Mesendoderm (in vitro differentiated cells): ENCODE data around the gene POLR2E.

Source experiments
- DNase-seq: peaks from one replicate; pipeline ENCODE4 v3.0.0; 2013
- H2AK5ac ChIP-seq: 2 replicates; pipeline ENCODE4 v1.6.1; 2013; ENCODE audit warnings: low read length, inconsistent platforms
- H2BK120ac ChIP-seq: 2 replicates; pipeline ENCODE4 v1.6.1; 2013; ENCODE audit warnings: low read depth, mild to moderate bottlenecking, low read length, moderate library complexity, mixed read lengths
- H2BK15ac ChIP-seq: replicated peaks from 2 replicates; pipeline ENCODE4 v1.6.1; 2013; ENCODE audit warnings: low read depth, mild to moderate bottlenecking, moderate library complexity
- H2BK5ac ChIP-seq: 2 replicates; pipeline ENCODE4 v1.6.1; 2013; ENCODE audit warnings: low read length, inconsistent platforms
- H3K18ac ChIP-seq: 2 replicates; pipeline ENCODE4 v1.6.1; 2013; ENCODE audit warnings: mild to moderate bottlenecking, low read length, mixed read lengths
- H3K23ac ChIP-seq: one replicate; pipeline ENCODE4 v1.6.1; 2013; ENCODE audit warnings: low read length
- H3K27ac ChIP-seq: 2 replicates; pipeline ENCODE4 v1.5.1; 2013; ENCODE audit warnings: low read depth, mild to moderate bottlenecking, inconsistent platforms, low read length, moderate library complexity
- H3K27me3 ChIP-seq: 2 replicates; pipeline ENCODE4 v1.6.1; 2013; ENCODE audit warnings: low read length, control low read depth, mild to moderate bottlenecking, inconsistent platforms; ENCODE audit not compliant: insufficient read depth, poor library complexity
- H3K36me3 ChIP-seq: 2 replicates; pipeline ENCODE4 v1.6.1; 2013; ENCODE audit warnings: low read length, inconsistent platforms; ENCODE audit not compliant: control insufficient read depth, insufficient read depth
- H3K4ac ChIP-seq: one replicate; pipeline ENCODE4 v1.6.1; 2013; ENCODE audit warnings: low read depth, mild to moderate bottlenecking, low read length, moderate library complexity
- H3K4me1 ChIP-seq: 2 replicates; pipeline ENCODE4 v1.6.1; 2013; ENCODE audit warnings: low read depth, low read length, inconsistent platforms; ENCODE audit not compliant: control insufficient read depth
- H3K4me2 ChIP-seq: 2 replicates; pipeline ENCODE4 v1.6.1; 2013; ENCODE audit warnings: low read length
- H3K4me3 ChIP-seq: 2 replicates; pipeline ENCODE4 v1.5.1; 2013; ENCODE audit warnings: mild to moderate bottlenecking, low read length
- H3K56ac ChIP-seq: one replicate; pipeline ENCODE4 v1.6.1; 2013; ENCODE audit warnings: low read length
- H3K79me1 ChIP-seq: 2 replicates; pipeline ENCODE4 v1.6.1; 2013; ENCODE audit warnings: low read length, inconsistent platforms
- H3K79me2 ChIP-seq: 2 replicates; pipeline ENCODE4 v1.6.1; 2013; ENCODE audit warnings: mild to moderate bottlenecking, low read length; ENCODE audit not compliant: control insufficient read depth, insufficient read depth
- H3K9ac ChIP-seq: 2 replicates; pipeline ENCODE4 v1.6.1; 2013; ENCODE audit warnings: low read length, inconsistent platforms
- H4K5ac ChIP-seq: one replicate; pipeline ENCODE4 v1.6.1; 2013; ENCODE audit warnings: low read length
- H4K8ac ChIP-seq: one replicate; pipeline ENCODE4 v1.6.1; 2013; ENCODE audit warnings: low read depth, mild to moderate bottlenecking, control low read depth, low read length, moderate library complexity
- WGBS: extraction: QIAGEN DNeasy Blood & Tissue Kit; methylation state at CpG from one replicate; pipeline ENCODE4 v1.1.7; 2013; ENCODE audit warnings: low lambda C conversion rate, missing lambda C conversion rate; ENCODE audit not compliant: insufficient coverage; ENCODE audit errors: extremely low coverage; 5-methylcytosine and 5-hydroxymethylcytosine counted together

POLR2E gene

DNA sequence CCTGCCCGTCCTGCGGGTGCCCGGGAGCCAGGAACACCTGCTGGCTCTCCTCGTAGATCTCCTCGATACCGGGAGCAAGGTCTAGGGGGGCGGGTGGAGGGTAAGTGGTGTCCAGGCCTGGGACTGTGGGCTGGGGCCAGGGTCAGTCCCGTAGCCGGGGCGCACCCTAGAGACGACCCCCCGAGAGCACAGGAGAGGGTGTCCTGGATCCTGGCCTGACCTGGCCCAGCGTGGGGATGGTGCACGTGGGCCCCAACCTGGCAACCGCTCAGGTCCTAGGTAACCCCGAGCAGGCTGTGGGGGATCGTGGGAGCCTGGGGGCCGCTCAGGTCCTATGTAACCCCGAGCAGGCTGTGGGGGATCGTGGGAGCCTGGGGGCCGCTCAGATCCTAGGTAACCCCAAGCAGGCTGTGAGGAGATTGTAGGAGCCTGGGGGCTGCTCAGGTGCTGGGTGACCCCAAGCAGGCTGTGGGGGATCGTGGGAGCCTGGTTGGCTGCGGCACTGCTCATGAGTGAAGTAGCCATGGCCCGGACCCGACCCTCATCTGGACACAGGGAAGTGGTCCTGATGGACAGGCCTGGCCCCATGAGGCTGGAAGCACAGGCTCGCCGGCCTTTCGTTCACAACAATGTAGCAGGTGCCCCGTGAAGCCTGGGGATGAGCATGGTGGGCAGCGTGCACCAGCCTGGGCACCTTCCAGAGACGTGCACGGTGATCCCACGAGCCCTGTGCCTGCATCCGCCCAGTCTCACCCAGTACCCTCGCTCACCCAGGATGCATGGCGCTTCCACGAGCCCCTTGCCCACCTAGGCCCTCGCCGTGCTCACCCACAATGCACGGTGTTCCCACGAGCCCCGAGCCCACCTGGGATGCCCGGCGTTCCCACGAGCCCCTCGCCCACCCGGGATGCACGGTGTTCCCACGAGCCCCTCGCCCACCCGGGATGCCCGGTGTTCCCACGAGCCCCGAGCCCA, 14.8 kb upstream of the POLR2E start:
- no peak for DNase-seq
- Histone ChIP-seq H3K27me3 (no peaks in the 10 kb centered on the region), H3K18ac (no peak overlapping the region), H2BK120ac (no peak overlapping the region), H3K4me1 (no peaks in the 10 kb centered on the region), H3K9ac (no peak overlapping the region), H3K56ac (no peak overlapping the region), H3K23ac (no peak overlapping the region), H3K27ac (no peak overlapping the region), H2AK5ac (no peak overlapping the region), H3K79me1 (no peaks in the 10 kb centered on the region), H2BK15ac (no peak overlapping the region), H4K8ac (no peak overlapping the region), H3K4me3 (no peak overlapping the region), H3K79me2 (peaks cover 3% of the 10 kb centered on the region), H3K4me2 (no peak overlapping the region), H3K4ac (no peak overlapping the region), H4K5ac (no peak overlapping the region), H3K36me3 (peaks cover 4% of the 10 kb centered on the region), H2BK5ac (no peak overlapping the region)
- WGBS: no CpG with 5 or more reads among the region's 54 CpGs

DNA sequence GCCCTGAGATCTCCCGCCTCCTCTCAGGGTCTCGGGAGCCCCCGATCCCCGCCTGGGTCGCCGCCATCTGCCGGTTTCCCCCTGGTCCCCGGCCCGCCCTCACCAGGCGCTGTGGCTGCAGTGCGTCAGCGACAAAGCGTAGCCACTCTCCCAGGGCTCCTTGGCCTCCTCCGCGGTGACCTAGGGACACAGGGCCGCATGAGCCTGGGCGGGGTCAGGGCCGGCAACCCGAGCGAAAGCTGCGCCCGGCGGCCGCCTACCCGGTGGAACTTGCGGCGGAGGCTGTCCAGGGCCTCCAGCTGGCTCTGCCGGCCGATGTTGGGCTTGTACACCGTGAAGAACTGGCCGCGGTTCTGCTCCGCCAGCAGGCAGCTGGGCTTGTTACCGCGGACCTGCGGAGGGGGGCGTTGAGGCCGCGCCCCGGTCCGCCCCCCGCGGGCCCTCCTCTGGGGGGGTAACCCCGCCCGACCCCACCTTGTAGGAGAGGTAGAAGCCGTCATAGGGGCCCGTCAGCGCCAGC, 13.9 kb upstream of the POLR2E start:
- Histone ChIP-seq H3K4me1 (no peaks in the 10 kb centered on the region), H2BK5ac (no peak overlapping the region), H3K4ac (no peak overlapping the region), H2BK15ac (no peak overlapping the region), H3K79me2 (peaks cover 4% of the 10 kb centered on the region), H3K9ac (no peak overlapping the region), H3K4me2 (no peak overlapping the region), H2BK120ac (no peak overlapping the region), H3K27ac (no peak overlapping the region), H3K4me3 (no peak overlapping the region), H3K36me3 (peaks cover 4% of the 10 kb centered on the region), H3K23ac (no peak overlapping the region), H3K18ac (no peak overlapping the region), H3K56ac (no peak overlapping the region), H4K8ac (no peak overlapping the region), H3K79me1 (no peaks in the 10 kb centered on the region), H4K5ac (no peak overlapping the region), H2AK5ac (no peak overlapping the region), H3K27me3 (no peaks in the 10 kb centered on the region)
- DNase-seq: no peak
- no CpG with 5 or more reads among the region's 48 CpGs for WGBS

DNA sequence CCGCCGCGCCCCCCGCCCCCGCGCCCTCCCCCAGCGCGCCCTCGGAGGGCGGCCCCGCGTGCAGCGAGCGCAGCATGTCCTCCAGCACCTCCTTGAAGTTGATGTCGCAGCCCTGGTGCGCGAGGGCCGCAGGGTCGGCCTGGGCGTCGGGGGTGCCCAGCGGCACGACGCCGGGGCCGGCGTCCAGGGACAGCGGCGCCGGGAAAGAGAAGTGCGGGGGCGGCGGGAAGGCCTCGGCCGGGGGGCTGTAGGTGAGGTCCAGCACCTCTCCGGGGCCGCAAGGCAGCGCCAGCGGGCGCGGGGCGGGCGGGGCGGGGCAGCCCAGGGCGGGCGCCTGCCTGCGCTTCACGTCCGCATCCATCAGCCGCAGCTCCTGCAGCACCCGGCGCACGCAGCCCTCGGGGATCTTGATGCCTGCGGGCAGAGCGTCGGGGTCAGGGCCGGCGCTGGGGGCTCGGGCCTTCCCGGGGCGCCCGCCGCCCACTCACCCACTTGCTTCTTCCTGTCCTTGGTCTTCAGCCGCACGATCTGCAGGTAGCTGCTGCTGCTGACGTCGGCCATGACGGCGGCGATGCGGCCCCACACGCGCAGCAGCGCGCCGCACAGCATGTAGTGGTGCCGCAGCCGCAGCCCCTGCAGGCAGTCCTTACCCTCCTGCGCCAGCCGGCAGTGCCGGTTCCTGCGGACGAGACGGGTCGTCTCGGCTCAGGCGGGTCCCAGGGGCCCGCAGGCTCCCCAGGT, 13.3 kb upstream of the POLR2E start:
- Histone ChIP-seq H2BK5ac (no peak overlapping the region), H2BK120ac (no peak overlapping the region), H3K4me3 (no peak overlapping the region), H3K79me1 (no peaks in the 10 kb centered on the region), H3K27me3 (no peaks in the 10 kb centered on the region), H3K36me3 (peaks cover 2% of the 10 kb centered on the region), H3K4ac (no peak overlapping the region), H2BK15ac (no peak overlapping the region), H3K4me2 (no peak overlapping the region), H3K4me1 (no peaks in the 10 kb centered on the region), H3K79me2 (peaks cover 4% of the 10 kb centered on the region), H3K9ac (no peak overlapping the region), H2AK5ac (no peak overlapping the region), H4K5ac (no peak overlapping the region), H3K23ac (no peak overlapping the region), H4K8ac (no peak overlapping the region), H3K56ac (no peak overlapping the region), H3K18ac (no peak overlapping the region), H3K27ac (no peak overlapping the region)
- no peak for DNase-seq
- WGBS: no CpG with 5 or more reads among the region's 89 CpGs

DNA sequence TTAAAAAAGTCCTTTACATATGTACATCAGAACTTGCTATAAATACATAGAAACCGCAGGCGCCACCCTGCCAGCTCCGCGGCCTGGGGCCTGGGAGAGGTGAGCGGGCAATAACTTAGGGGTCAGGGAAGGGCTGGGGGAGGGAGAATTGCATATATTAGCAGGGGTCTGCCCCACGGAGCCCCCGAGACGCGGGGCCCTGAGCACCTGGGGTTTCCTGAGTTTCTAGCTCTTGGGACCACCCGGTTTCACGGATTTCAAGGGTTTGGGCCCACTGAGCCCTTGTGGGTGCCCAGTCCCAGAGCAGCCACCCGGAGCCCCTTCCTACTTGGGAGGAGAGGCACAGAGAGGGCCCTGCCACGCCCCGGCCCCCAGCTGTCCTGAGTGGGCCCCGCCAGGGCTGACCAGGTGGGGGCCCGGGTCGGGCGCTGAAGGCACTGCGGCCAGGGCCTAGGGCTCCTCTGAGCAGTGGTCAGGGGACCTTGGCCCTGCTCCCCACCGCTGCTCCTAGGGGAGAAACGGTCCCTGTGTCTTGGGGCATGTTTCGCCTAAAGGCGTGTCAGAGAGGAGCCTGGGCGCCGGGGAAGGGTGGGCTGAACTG, 12.6 kb upstream of the POLR2E start:
- Histone ChIP-seq H4K8ac (no peak overlapping the region), H4K5ac (no peak overlapping the region), H3K23ac (no peak overlapping the region), H3K4me1 (no peaks in the 10 kb centered on the region), H3K4me3 (no peak overlapping the region), H3K4me2 (no peak overlapping the region), H3K9ac (no peak overlapping the region), H3K27me3 (no peaks in the 10 kb centered on the region), H2AK5ac (no peak overlapping the region), H3K18ac (no peak overlapping the region), H3K27ac (no peak overlapping the region), H3K79me2 (peaks cover 4% of the 10 kb centered on the region), H3K56ac (no peak overlapping the region), H3K4ac (no peak overlapping the region), H3K36me3 (peaks cover 2% of the 10 kb centered on the region), H2BK5ac (no peak overlapping the region), H2BK120ac (no peak overlapping the region), H3K79me1 (no peaks in the 10 kb centered on the region), H2BK15ac (no peak overlapping the region)
- WGBS: no CpG with 5 or more reads among the region's 25 CpGs
- no peak for DNase-seq

DNA sequence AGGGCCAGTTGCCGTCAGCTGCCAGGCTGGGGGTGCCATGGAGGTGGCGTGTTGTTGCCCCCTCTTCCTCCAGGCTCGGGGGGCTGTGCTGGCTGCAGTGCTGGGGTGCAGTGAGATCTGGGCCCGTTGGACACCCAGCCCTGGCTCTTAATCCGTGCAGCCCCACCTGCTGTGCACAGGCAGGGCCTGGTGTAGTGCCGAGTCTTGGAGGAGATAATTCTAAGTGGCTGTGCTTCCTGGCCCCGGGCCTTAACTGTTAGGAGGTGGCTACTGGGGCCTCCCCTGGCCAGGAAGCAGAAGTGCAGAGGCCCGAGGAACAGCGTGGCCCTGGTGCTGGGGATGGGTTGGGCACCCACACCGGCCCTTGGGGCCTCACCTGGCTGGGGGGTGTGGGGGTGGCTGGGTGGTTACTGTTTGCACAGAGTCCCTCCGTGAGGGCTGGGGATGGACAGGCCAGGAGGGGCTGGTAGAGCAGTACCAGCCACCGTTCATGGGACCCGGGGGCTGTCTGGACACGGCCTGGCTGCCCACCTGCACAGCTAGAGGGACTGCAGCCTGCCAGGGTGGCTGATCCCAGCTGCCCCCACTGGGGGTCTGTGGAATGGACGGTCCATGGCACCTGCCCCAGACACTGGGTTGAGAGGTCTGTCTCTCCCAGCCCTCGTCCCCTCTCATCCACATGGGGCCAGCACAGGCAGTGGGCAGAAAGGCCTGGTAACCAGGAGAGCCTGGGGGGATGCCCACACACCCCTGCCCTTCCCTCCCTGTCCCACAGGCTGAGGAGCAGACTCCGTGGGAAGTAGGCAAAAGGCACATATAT, 11.9 kb upstream of the POLR2E start:
- H4K5ac ChIP-seq: no peak overlapping the region
- peak; percentile 63 for DNase-seq
- no peak overlapping the region for H2AK5ac ChIP-seq
- H2BK5ac ChIP-seq: no peak overlapping the region
- H3K79me1 ChIP-seq: no peaks in the 10 kb centered on the region
- H4K8ac ChIP-seq: no peak overlapping the region
- WGBS: no CpG with 5 or more reads among the region's 17 CpGs
- peaks cover 4% of the 10 kb centered on the region for H3K79me2 ChIP-seq
- H3K4me3 ChIP-seq: no peak overlapping the region
- peak overlapping the region; percentile 8 for H3K27ac ChIP-seq
- no peak overlapping the region for H3K18ac ChIP-seq
- no peak overlapping the region for H2BK15ac ChIP-seq
- H3K23ac ChIP-seq: no peak overlapping the region
- H3K27me3 ChIP-seq: no peaks in the 10 kb centered on the region
- no peak overlapping the region for H3K56ac ChIP-seq
- peaks cover 2% of the 10 kb centered on the region for H3K36me3 ChIP-seq
- H2BK120ac ChIP-seq: no peak overlapping the region
- no peak overlapping the region for H3K9ac ChIP-seq
- no peak overlapping the region for H3K4me2 ChIP-seq
- no peaks in the 10 kb centered on the region for H3K4me1 ChIP-seq
- H3K4ac ChIP-seq: no peak overlapping the region
